Lower leg skin (tissue), 4 donors: ENCODE results near the gene KLF2. TPM values are rescaled to one million over a fixed set of nuclear protein-coding genes. Genes with fewer than 3 reads are reported as not detected.

ENCODE experiments used
- DNase-seq, 2 donors: peaks; one replicate each; pipeline ENCODE4 v3.0.0-alpha.2; 2019; ENCODE audit warnings: low spot score in 2 of 2
- H3K4me3 ChIP-seq: fragments of 200-600 bp; sonication (generic); 2 replicates; pipeline ENCODE4 v1.5.1; 2017; ENCODE audit warnings: mild to moderate bottlenecking, low read depth; ENCODE audit not compliant: poor library complexity, severe bottlenecking
- POLR2A ChIP-seq, 2 donors: fragments of 450-650 bp; IDR thresholded peaks; one replicate each; pipeline ENCODE4 v1.6.1; 2016 to 2017; ENCODE audit warnings: antibody characterized with exemption in 2 of 2, mild to moderate bottlenecking in 1 of 2, moderate library complexity in 1 of 2
- WGBS, 2 donors: methylation state at CpG; one replicate each; pipeline ENCODE4 v1.1.5; 2018; 5-methylcytosine and 5-hydroxymethylcytosine counted together
- intact Hi-C: fragments of 100-400 bp; cut with DNase I; formaldehyde crosslinking; loops from one replicate; pipeline ENCODE4 v1.15.0; 2023; ENCODE audit warnings: low total_unique reads
- total RNA-seq, 4 donors: library from RNA; depleted of rRNA; stranded (reverse); fragments of >200 nt; gene quantifications; one replicate each; pipeline ENCODE4 v1.1.0, GENCODE V29; 2016
- TF ChIP-seq, protein P1 (sequence below), 3 donors: fragments of 450-650 bp; IDR thresholded peaks; one replicate each; pipeline ENCODE4 v1.5.1; 2016; ENCODE audit warnings: antibody characterized with exemption in 3 of 3, mild to moderate bottlenecking in 3 of 3, moderate library complexity in 2 of 3

Gene KLF2
- total RNA-seq, 4 donors from 2014 or later, result 12.6 to 27.5 (median 19.9) TPM

DNA sequence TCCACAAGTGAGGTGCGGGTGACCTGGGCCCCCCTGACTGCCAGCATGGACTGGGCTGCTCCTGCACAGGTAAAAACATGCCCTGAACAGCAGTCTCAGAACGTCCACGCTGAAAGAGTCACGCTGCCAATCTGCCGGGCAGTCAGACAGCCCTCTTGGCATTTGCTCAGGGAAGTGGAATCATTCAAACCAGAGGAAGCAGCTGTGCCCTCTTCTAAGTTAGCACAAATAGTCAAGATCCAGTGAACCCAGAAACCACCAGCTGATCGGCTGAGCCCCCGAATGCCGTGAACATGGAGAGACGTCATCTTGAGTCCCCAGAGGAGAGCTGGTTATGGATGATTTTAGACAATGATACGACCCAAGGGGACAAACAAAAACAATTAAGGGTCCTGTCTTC is 34.4 kb downstream of the KLF2 start:
- TF ChIP-seq, protein P1, sequence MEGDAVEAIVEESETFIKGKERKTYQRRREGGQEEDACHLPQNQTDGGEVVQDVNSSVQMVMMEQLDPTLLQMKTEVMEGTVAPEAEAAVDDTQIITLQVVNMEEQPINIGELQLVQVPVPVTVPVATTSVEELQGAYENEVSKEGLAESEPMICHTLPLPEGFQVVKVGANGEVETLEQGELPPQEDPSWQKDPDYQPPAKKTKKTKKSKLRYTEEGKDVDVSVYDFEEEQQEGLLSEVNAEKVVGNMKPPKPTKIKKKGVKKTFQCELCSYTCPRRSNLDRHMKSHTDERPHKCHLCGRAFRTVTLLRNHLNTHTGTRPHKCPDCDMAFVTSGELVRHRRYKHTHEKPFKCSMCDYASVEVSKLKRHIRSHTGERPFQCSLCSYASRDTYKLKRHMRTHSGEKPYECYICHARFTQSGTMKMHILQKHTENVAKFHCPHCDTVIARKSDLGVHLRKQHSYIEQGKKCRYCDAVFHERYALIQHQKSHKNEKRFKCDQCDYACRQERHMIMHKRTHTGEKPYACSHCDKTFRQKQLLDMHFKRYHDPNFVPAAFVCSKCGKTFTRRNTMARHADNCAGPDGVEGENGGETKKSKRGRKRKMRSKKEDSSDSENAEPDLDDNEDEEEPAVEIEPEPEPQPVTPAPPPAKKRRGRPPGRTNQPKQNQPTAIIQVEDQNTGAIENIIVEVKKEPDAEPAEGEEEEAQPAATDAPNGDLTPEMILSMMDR (IDR thresholded peaks at IDR 0.05), result no peak
- TF ChIP-seq POLR2A (IDR thresholded peaks at IDR 0.05), result no peak
- intact Hi-C loops, result no loop called here
- DNase-seq, result no peak
- H3K4me3 ChIP-seq, result no peak overlapping the region
- 53 to 59% methylated on average over 10 of the region's 10 CpGs for WGBS, 2 donors

- TF ChIP-seq, protein P1 (IDR thresholded peaks at IDR 0.05), result no peak
- no peak for TF ChIP-seq POLR2A (IDR thresholded peaks at IDR 0.05)
- WGBS, 2 donors, result 93% methylated on average over 6 of the region's 6 CpGs
- DNase-seq, result no peak
- intact Hi-C loops, result no loop called here
- H3K4me3 ChIP-seq, result no peak overlapping the region
These were observed 35.3 kb downstream of the KLF2 start for GRCh38 chr19:16359964-16360363.

- TF ChIP-seq, protein P1 (IDR thresholded peaks at IDR 0.05), result no peak
- no peak for TF ChIP-seq POLR2A (IDR thresholded peaks at IDR 0.05)
- no peak for DNase-seq
- WGBS, 2 donors, result 68 to 73% methylated on average over 10 of the region's 10 CpGs
- intact Hi-C loops, result no loop called here
- H3K4me3 ChIP-seq, result no peak overlapping the region
These were observed 36.1 kb downstream of the KLF2 start for GRCh38 chr19:16360738-16361137.

- 53 to 59% methylated on average over 13 of the region's 13 CpGs for WGBS, 2 donors
- TF ChIP-seq, protein P1 (IDR thresholded peaks at IDR 0.05), result no peak
- TF ChIP-seq POLR2A (IDR thresholded peaks at IDR 0.05), result no peak
- no peak overlapping the region for H3K4me3 ChIP-seq
- intact Hi-C loops, result no loop called here
- peak in 1 of 2 donors; percentile 43 for DNase-seq
These were observed 36.6 kb downstream of the KLF2 start for GRCh38 chr19:16361254-16361653.

GRCh38 chr19:16361926-16362325 is 37.3 kb downstream of the KLF2 start:
- TF ChIP-seq, protein P1 (IDR thresholded peaks at IDR 0.05), result no peak
- no peak for TF ChIP-seq POLR2A (IDR thresholded peaks at IDR 0.05)
- no peak overlapping the region for H3K4me3 ChIP-seq
- intact Hi-C loops, result no loop called here
- no peak for DNase-seq
- WGBS, 2 donors, result 85 to 87% methylated on average over 10 of the region's 10 CpGs

DNA sequence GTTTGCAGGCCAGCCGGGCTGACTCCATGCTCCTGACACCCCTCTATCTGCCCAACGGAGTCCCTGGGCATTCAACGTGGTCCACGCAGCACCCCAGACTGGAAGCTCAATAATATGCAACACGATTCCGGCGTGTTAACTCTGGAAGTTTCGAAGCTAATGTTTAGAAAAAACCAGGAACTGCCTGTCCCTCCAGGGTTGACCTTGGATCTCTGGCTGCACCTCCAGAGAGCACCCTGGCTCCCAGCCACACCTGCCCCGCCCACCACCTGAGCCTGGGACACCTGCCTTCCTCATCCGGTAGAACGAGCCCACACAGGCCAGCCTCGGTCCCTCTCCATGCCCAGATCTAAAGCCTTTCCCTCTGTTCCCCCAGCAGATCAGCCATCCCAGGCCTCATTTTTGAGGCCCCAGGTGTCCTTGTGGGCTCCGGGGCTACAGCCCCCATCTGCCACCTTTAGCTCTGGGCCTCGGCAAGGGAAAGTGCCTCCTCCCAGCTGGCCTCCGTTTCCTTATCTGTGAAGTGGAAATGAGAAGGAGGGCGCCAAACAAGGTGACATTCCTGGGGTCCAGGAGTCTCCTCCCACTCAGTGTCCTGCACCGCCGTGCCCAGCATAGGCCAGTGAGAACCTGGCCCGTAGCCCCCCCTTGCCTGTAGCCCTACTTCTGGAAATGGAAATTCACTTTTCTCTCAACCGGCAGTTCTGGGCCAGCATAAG is 38.7 kb downstream of the KLF2 start:
- TF ChIP-seq, protein P1 (IDR thresholded peaks at IDR 0.05), result no peak
- no peak for TF ChIP-seq POLR2A (IDR thresholded peaks at IDR 0.05)
- WGBS, 2 donors, result 58 to 69% methylated on average over 14 to 20 of the region's 20 CpGs
- intact Hi-C loops, result no loop called here
- DNase-seq, result no peak
- H3K4me3 ChIP-seq, result no peak overlapping the region
